HG02571 (cell line): ENCODE data around the gene CAMSAP3.

Source experiments
- ATAC-seq: cut with Tn5 transposase; IDR thresholded peaks from one replicate; pipeline ENCODE4 v1.9.1; 2021; ENCODE audit warnings: mild to moderate bottlenecking, moderate library complexity; ENCODE audit not compliant: unreplicated experiment

CAMSAP3 gene

GRCh38 chr19:7610491-7611240 is 15.0 kb downstream of the CAMSAP3 start:
- no peak for ATAC-seq

GRCh38 chr19:7611541-7612279 is 16.0 kb downstream of the CAMSAP3 start:
- ATAC-seq, result no peak

GRCh38 chr19:7612282-7613274 is 16.9 kb downstream of the CAMSAP3 start:
- ATAC-seq, result no peak

GRCh38 chr19:7614859-7615741 is 19.4 kb downstream of the CAMSAP3 start:
- ATAC-seq, result no peak

GRCh38 chr19:7617172-7617571 is 21.5 kb downstream of the CAMSAP3 start:
- ATAC-seq, result no peak

GRCh38 chr19:7617735-7618134 is 22.1 kb downstream of the CAMSAP3 start:
- no peak for ATAC-seq

- ATAC-seq, result no peak
Measured at GRCh38 chr19:7618348-7618747, 22.7 kb downstream of the CAMSAP3 start.

- ATAC-seq, result no peak
Measured at GRCh38 chr19:7618771-7619510, 23.3 kb downstream of the CAMSAP3 start.

GRCh38 chr19:7619671-7620441 is 24.2 kb downstream of the CAMSAP3 start:
- no peak for ATAC-seq

- ATAC-seq, result no peak
Measured at GRCh38 chr19:7620442-7621412, 25.1 kb downstream of the CAMSAP3 start.

GRCh38 chr19:7622933-7623685 is 27.4 kb downstream of the CAMSAP3 start:
- ATAC-seq, result no peak

- no peak for ATAC-seq
Measured at GRCh38 chr19:7623725-7624603, 28.3 kb downstream of the CAMSAP3 start.

- ATAC-seq, result no peak
Measured at GRCh38 chr19:7624810-7625209, 29.1 kb downstream of the CAMSAP3 start.

GRCh38 chr19:7625763-7626372 is 30.2 kb downstream of the CAMSAP3 start:
- ATAC-seq, result no peak

GRCh38 chr19:7627166-7627565 is 31.5 kb downstream of the CAMSAP3 start:
- no peak for ATAC-seq
